Astrocyte (in vitro differentiated cells and primary cell): ENCODE results near the gene SLC8A3. TPM values are rescaled to one million over a fixed set of nuclear protein-coding genes. Genes with fewer than 3 reads are reported as not detected.
A peak's percentile ranks its signal among the peaks of the same experiment; 100 is the strongest.

Source experiments
- DNase-seq: peaks from one replicate; pipeline ENCODE4 v3.0.0-alpha.2; 2010; ENCODE audit warnings: low read depth
- FAIRE-seq: peaks from 2 replicates; lab custom pipeline; 2011; peaks lifted over from hg19 to GRCh38; lab: Jason Lieb, UNC
- H2AFZ ChIP-seq: 2 replicates; pipeline ENCODE4 v1.6.0; 2012; ENCODE audit warnings: low read depth, low read length, inconsistent platforms
- H3K27ac ChIP-seq: 2 replicates; pipeline ENCODE4 v1.5.1; 2011; ENCODE audit warnings: low read depth, low read length, inconsistent platforms
- H3K27me3 ChIP-seq: 2 replicates; pipeline ENCODE4 v1.6.0; 2011; ENCODE audit warnings: low read length, inconsistent platforms; ENCODE audit not compliant: insufficient read depth
- H3K36me3 ChIP-seq: 2 replicates; pipeline ENCODE4 v1.5.1; 2011; ENCODE audit warnings: low read length, inconsistent platforms; ENCODE audit not compliant: insufficient read depth
- H3K4me1 ChIP-seq: 2 replicates; pipeline ENCODE4 v1.5.1; 2011; ENCODE audit warnings: low read length, inconsistent platforms; ENCODE audit not compliant: insufficient read depth
- H3K4me2 ChIP-seq: 2 replicates; pipeline ENCODE4 v1.6.0; 2012; ENCODE audit warnings: low read length, inconsistent platforms
- H3K4me3 ChIP-seq: 2 replicates; pipeline ENCODE4 v1.5.1; 2011; ENCODE audit warnings: low read depth, mild to moderate bottlenecking, low read length, inconsistent platforms; ENCODE audit not compliant: insufficient read depth
- H3K79me2 ChIP-seq: 2 replicates; pipeline ENCODE4 v1.6.0; 2012; ENCODE audit warnings: mild to moderate bottlenecking, low read length, inconsistent platforms; ENCODE audit not compliant: insufficient read depth
- H3K9ac ChIP-seq: 2 replicates; pipeline ENCODE4 v1.6.0; 2012; ENCODE audit warnings: mild to moderate bottlenecking, low read length, inconsistent platforms
- H3K9me3 ChIP-seq: 2 replicates; pipeline ENCODE4 v1.5.1; 2012; ENCODE audit warnings: low read depth, mild to moderate bottlenecking, low read length, inconsistent platforms; ENCODE audit not compliant: insufficient read depth
- H4K20me1 ChIP-seq: 2 replicates; pipeline ENCODE4 v1.6.0; 2012; ENCODE audit warnings: low read length, inconsistent platforms; ENCODE audit not compliant: insufficient read depth
- H3K27ac Mint-ChIP-seq: one replicate; pipeline ENCODE4 v1.8.0; 2021; ENCODE audit warnings: mild to moderate bottlenecking, mixed read lengths; ENCODE audit not compliant: unreplicated experiment
- H3K27me3 Mint-ChIP-seq: one replicate; pipeline ENCODE4 v1.8.0; 2021; ENCODE audit warnings: low read depth, mixed read lengths; ENCODE audit not compliant: unreplicated experiment
- H3K36me3 Mint-ChIP-seq: one replicate; pipeline ENCODE4 v1.8.0; 2021; ENCODE audit warnings: low read depth, mixed read lengths; ENCODE audit not compliant: unreplicated experiment
- H3K4me1 Mint-ChIP-seq: one replicate; pipeline ENCODE4 v1.8.0; 2021; ENCODE audit warnings: low read depth, mixed read lengths; ENCODE audit not compliant: unreplicated experiment
- H3K4me3 Mint-ChIP-seq: one replicate; pipeline ENCODE4 v1.8.0; 2021; ENCODE audit warnings: mild to moderate bottlenecking, moderate library complexity, mixed read lengths; ENCODE audit not compliant: unreplicated experiment
- H3K9me3 Mint-ChIP-seq: one replicate; pipeline ENCODE4 v1.8.0; 2021; ENCODE audit warnings: mild to moderate bottlenecking, mixed read lengths; ENCODE audit not compliant: unreplicated experiment
- EZH2 ChIP-seq: IDR thresholded peaks from 2 replicates; pipeline ENCODE4 v1.6.1; 2012; ENCODE audit warnings: mild to moderate bottlenecking, low read length, inconsistent platforms; ENCODE audit not compliant: insufficient read depth
- total RNA-seq: library from RNA; stranded (reverse); gene quantifications from 2 replicates; pipeline ENCODE4 v1.2.1, GENCODE V29; 2021
- TF ChIP-seq, protein P1 (sequence below): IDR thresholded peaks from 2 replicates; pipeline ENCODE4 v1.5.1; 2011; ENCODE audit warnings: low read depth, mild to moderate bottlenecking, inconsistent platforms, low read length, moderate library complexity; ENCODE audit not compliant: insufficient read depth

SLC8A3 gene
- total RNA-seq, 1 donor from 2014 or later = 0.45 TPM

DNA sequence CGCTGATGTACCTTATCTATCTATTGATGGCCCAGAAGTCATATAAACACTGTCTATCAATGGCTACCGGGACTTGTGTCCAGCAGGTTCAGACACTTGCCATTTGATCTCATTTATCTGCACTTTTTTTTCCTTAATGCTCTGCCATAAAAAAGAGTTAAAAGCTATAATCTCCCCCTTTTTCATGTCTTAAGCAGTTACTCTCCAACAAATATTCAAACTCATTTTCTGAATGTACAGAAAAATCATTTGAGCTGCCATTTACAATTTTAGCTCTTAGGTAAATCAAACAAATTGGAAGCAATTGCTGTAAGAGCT, 101.4 kb downstream of the SLC8A3 start:
- Mint-ChIP-seq H3K9me3 (peaks cover 5% of the 10 kb centered on the region), H3K27ac (no peak overlapping the region), H3K4me3 (no peak overlapping the region), H3K27me3 (peaks cover 22% of the 10 kb centered on the region), H3K36me3 (no peaks in the 10 kb centered on the region), H3K4me1 (no peaks in the 10 kb centered on the region)
- Histone ChIP-seq H3K4me3 (no peak overlapping the region), H3K4me2 (no peak overlapping the region), H2AFZ (no peak overlapping the region), H3K27ac (no peak overlapping the region), H4K20me1 (no peaks in the 10 kb centered on the region), H3K9ac (no peak overlapping the region), H3K27me3 (peaks cover 8% of the 10 kb centered on the region), H3K4me1 (no peaks in the 10 kb centered on the region), H3K79me2 (no peaks in the 10 kb centered on the region), H3K9me3 (no peaks in the 10 kb centered on the region), H3K36me3 (no peaks in the 10 kb centered on the region)
- no peak for FAIRE-seq
- no peak for DNase-seq
- no peak for TF ChIP-seq EZH2
- TF ChIP-seq, protein P1, sequence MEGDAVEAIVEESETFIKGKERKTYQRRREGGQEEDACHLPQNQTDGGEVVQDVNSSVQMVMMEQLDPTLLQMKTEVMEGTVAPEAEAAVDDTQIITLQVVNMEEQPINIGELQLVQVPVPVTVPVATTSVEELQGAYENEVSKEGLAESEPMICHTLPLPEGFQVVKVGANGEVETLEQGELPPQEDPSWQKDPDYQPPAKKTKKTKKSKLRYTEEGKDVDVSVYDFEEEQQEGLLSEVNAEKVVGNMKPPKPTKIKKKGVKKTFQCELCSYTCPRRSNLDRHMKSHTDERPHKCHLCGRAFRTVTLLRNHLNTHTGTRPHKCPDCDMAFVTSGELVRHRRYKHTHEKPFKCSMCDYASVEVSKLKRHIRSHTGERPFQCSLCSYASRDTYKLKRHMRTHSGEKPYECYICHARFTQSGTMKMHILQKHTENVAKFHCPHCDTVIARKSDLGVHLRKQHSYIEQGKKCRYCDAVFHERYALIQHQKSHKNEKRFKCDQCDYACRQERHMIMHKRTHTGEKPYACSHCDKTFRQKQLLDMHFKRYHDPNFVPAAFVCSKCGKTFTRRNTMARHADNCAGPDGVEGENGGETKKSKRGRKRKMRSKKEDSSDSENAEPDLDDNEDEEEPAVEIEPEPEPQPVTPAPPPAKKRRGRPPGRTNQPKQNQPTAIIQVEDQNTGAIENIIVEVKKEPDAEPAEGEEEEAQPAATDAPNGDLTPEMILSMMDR = no peak

DNA sequence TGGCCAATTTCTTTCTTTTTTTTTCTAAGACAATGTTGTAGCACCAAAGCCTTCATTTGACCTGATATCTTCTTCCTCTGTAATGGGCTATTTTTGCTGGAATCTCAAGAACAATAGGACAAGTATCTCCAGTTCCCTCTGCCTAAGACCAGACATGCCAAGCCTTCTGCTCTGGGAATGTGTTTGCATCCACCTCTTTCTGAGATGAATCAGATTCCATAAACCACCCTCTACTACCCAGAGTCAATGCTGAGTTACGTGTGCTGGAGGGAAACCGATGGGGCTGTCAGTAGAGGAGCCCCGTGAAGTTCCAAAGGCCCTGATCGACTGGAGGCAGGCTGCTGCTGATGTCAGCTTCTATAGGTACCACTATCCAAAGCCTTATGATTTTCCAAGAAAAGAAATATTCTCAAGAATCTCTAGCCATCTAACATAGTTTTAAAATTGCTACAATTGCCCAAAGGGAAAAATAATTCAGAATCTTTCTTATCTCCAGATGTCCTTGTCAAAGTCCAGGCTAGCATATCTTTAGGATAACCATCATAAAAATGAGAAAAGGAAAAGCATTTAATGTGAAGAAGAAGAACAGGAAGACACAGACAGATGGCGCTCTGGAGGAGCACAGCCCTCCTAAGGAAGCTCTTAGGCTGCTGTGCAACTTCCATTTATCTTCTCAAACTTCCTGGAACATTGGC, 101.9 kb downstream of the SLC8A3 start:
- Histone ChIP-seq H3K9me3 (no peaks in the 10 kb centered on the region), H2AFZ (no peak overlapping the region), H4K20me1 (no peaks in the 10 kb centered on the region), H3K4me1 (no peaks in the 10 kb centered on the region), H3K4me3 (no peak overlapping the region), H3K4me2 (no peak overlapping the region), H3K27me3 (peaks cover 8% of the 10 kb centered on the region), H3K9ac (no peak overlapping the region), H3K27ac (no peak overlapping the region), H3K36me3 (no peaks in the 10 kb centered on the region), H3K79me2 (no peaks in the 10 kb centered on the region)
- no peak overlapping the region for H3K4me3 Mint-ChIP-seq
- TF ChIP-seq, protein P1 = peak; percentile 54
- no peak for TF ChIP-seq EZH2
- H3K9me3 Mint-ChIP-seq = peaks cover under 1% of the 10 kb centered on the region
- H3K4me1 Mint-ChIP-seq = no peaks in the 10 kb centered on the region
- FAIRE-seq = no peak
- H3K36me3 Mint-ChIP-seq = no peaks in the 10 kb centered on the region
- H3K27ac Mint-ChIP-seq = no peak overlapping the region
- peak; percentile 12 for DNase-seq
- peaks cover 20% of the 10 kb centered on the region for H3K27me3 Mint-ChIP-seq

DNA sequence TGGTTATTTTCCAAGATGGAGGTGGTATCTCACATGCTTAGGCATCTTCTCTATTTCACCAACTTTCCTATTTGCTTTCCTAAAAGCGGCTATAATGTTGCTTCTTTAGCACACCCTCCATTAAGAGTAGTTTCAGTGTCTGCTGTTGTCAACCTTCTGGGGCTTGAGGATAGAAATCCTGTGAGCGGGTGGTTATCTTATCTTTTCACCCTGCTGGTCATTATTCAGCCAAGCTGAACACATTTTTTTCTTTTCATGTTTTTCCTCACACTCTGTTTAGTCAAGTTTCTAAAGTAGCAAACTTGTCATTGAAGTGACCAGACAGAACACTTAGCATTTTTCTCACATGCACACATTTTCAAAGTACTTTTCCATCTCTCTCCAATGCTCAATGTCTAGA, 104.5 kb downstream of the SLC8A3 start:
- Mint-ChIP-seq H3K36me3 (no peaks in the 10 kb centered on the region), H3K4me3 (no peak overlapping the region), H3K27ac (no peak overlapping the region), H3K4me1 (no peaks in the 10 kb centered on the region), H3K9me3 (no peaks in the 10 kb centered on the region), H3K27me3 (peaks cover 34% of the 10 kb centered on the region)
- H3K79me2 ChIP-seq = no peaks in the 10 kb centered on the region
- FAIRE-seq (no peak), DNase-seq (no peak)
- H3K4me3 ChIP-seq = no peak overlapping the region
- no peak overlapping the region for H3K27ac ChIP-seq
- no peaks in the 10 kb centered on the region for H3K4me1 ChIP-seq
- no peak overlapping the region for H3K9ac ChIP-seq
- no peaks in the 10 kb centered on the region for H3K9me3 ChIP-seq
- no peaks in the 10 kb centered on the region for H4K20me1 ChIP-seq
- TF ChIP-seq, protein P1 = no peak
- TF ChIP-seq EZH2 = no peak
- H3K36me3 ChIP-seq = no peaks in the 10 kb centered on the region
- H2AFZ ChIP-seq = no peak overlapping the region
- H3K27me3 ChIP-seq = peaks cover 5% of the 10 kb centered on the region
- no peak overlapping the region for H3K4me2 ChIP-seq
